ENCODE results near the gene LRMDA. TPM values are rescaled to one million over a fixed set of nuclear protein-coding genes. Genes with fewer than 3 reads are reported as not detected.

Gene LRMDA
- total and polyA plus RNA-seq, 4 donors: 12.1 to 40.8 (median 21.6) TPM

GRCh38 chr10:76230921-76231285, 799.5 kb downstream of the LRMDA start:
- H3K9ac ChIP-seq (ENCODE audit: insufficient read depth in 1 of 2, low read length in 2 of 2): no peak overlapping the region
- no peak for TF ChIP-seq CTCF (IDR thresholded peaks at IDR 0.05; ENCODE audit: control extremely low read depth, extremely low read depth)
- no peak overlapping the region for H3K4me3 ChIP-seq
- H3K9me3 ChIP-seq (ENCODE audit: control insufficient read depth in 4 of 4, insufficient read depth in 3 of 4, low read length in 3 of 4): no peaks in the 10 kb centered on the region
- H3K4me1 ChIP-seq (ENCODE audit: control insufficient read depth in 5 of 5, insufficient read depth in 5 of 5, low read length in 5 of 5): peaks cover 0 to 55% (median 6%) of the 10 kb centered on the region in 5 donors
- no peak overlapping the region for H3K27ac ChIP-seq (ENCODE audit: low read depth in 1 of 2, low read length in 1 of 2)
- H3K27me3 ChIP-seq (ENCODE audit: control insufficient read depth in 3 of 3, insufficient read depth in 3 of 3, low read length in 2 of 3): no peaks in the 10 kb centered on the region
- H3K36me3 ChIP-seq (ENCODE audit: control insufficient read depth in 4 of 4, insufficient read depth in 4 of 4, low read length in 4 of 4): no peaks in the 10 kb centered on the region
- no peak for ATAC-seq (ENCODE audit: insufficient read depth, low FRiP score)
- peak in 1 of 3 donors; percentile 52 for DNase-seq
- WGBS, 2 donors: 60 to 83% methylated on average over 1 of the region's 1 CpG

- H3K9me3 ChIP-seq (ENCODE audit: control insufficient read depth in 4 of 4, insufficient read depth in 3 of 4, low read length in 3 of 4): no peaks in the 10 kb centered on the region
- H3K27me3 ChIP-seq (ENCODE audit: control insufficient read depth in 3 of 3, insufficient read depth in 3 of 3, low read length in 2 of 3): no peaks in the 10 kb centered on the region
- DNase-seq (peak; percentile 74 to 98 (median 96)), ATAC-seq (ENCODE audit: insufficient read depth, low FRiP score) (no peak)
- H3K4me3 ChIP-seq: no peak overlapping the region
- TF ChIP-seq CTCF (IDR thresholded peaks at IDR 0.05; ENCODE audit: control extremely low read depth, extremely low read depth): no peak
- H3K36me3 ChIP-seq (ENCODE audit: control insufficient read depth in 4 of 4, insufficient read depth in 4 of 4, low read length in 4 of 4): no peaks in the 10 kb centered on the region
- peaks cover 0 to 55% (median 6%) of the 10 kb centered on the region in 5 donors for H3K4me1 ChIP-seq (ENCODE audit: control insufficient read depth in 5 of 5, insufficient read depth in 5 of 5, low read length in 5 of 5)
- WGBS, 2 donors: 27 to 39% methylated on average over 2 of the region's 2 CpGs
- H3K27ac ChIP-seq (ENCODE audit: low read depth in 1 of 2, low read length in 1 of 2): no peak overlapping the region
- H3K9ac ChIP-seq (ENCODE audit: insufficient read depth in 1 of 2, low read length in 2 of 2): peak overlapping the region in 1 of 2 donors; percentile 34
These were observed 800.0 kb downstream of the LRMDA start for GRCh38 chr10:76231286-76231934.

- TF ChIP-seq CTCF (IDR thresholded peaks at IDR 0.05; ENCODE audit: control extremely low read depth, extremely low read depth): no peak
- H3K9ac ChIP-seq (ENCODE audit: insufficient read depth in 1 of 2, low read length in 2 of 2): no peak overlapping the region
- no peaks in the 10 kb centered on the region for H3K9me3 ChIP-seq (ENCODE audit: control insufficient read depth in 4 of 4, insufficient read depth in 3 of 4, low read length in 3 of 4)
- H3K4me3 ChIP-seq: no peak overlapping the region
- DNase-seq: peak in 2 of 3 donors; percentile 15 to 48
- no peaks in the 10 kb centered on the region for H3K27me3 ChIP-seq (ENCODE audit: control insufficient read depth in 3 of 3, insufficient read depth in 3 of 3, low read length in 2 of 3)
- H3K36me3 ChIP-seq (ENCODE audit: control insufficient read depth in 4 of 4, insufficient read depth in 4 of 4, low read length in 4 of 4): no peaks in the 10 kb centered on the region
- peaks cover 0 to 39% (median 6%) of the 10 kb centered on the region in 5 donors for H3K4me1 ChIP-seq (ENCODE audit: control insufficient read depth in 5 of 5, insufficient read depth in 5 of 5, low read length in 5 of 5)
- H3K27ac ChIP-seq (ENCODE audit: low read depth in 1 of 2, low read length in 1 of 2): no peak overlapping the region
- no peak for ATAC-seq (ENCODE audit: insufficient read depth, low FRiP score)
- WGBS, 2 donors: 71 to 87% methylated on average over 4 of the region's 4 CpGs
These were observed 803.2 kb downstream of the LRMDA start for GRCh38 chr10:76234499-76235226.

Measured in lung (tissue), 12 donors.